ENCODE results near the gene PRR20B.
"Not testable (repeated sequence)": the region's sequence is repeated elsewhere in the genome, so short reads cannot be mapped to it uniquely, and the experiment has no call there.

GRCh38 chr13:57160332-57160731 lies 13.0 kb downstream of the PRR20B start, which contains the start of gene PRR20D:
- TF ChIP-seq TCF12 (IDR thresholded peaks at IDR 0.05); NFIC (IDR thresholded peaks at IDR 0.05; ENCODE audit: borderline replicate concordance); SMC3 (IDR thresholded peaks at IDR 0.05; ENCODE audit: low read depth, low read length): not testable (repeated sequence)

Measured in SK-N-SH (cell line).